Measurements from ENCODE around the gene ARHGEF4.

ARHGEF4 gene

GRCh38 chr2:130806370-130806769, 30.3 kb upstream of the ARHGEF4 start:
- H3K4me3 ChIP-seq (ENCODE audit: low read length), result no peak overlapping the region
- no peak for DNase-seq (ENCODE audit: low read depth)
- TF ChIP-seq CTCF (IDR thresholded peaks at IDR 0.05; ENCODE audit: insufficient read depth, low read depth, low read length, missing control alignments), result no peak

DNA sequence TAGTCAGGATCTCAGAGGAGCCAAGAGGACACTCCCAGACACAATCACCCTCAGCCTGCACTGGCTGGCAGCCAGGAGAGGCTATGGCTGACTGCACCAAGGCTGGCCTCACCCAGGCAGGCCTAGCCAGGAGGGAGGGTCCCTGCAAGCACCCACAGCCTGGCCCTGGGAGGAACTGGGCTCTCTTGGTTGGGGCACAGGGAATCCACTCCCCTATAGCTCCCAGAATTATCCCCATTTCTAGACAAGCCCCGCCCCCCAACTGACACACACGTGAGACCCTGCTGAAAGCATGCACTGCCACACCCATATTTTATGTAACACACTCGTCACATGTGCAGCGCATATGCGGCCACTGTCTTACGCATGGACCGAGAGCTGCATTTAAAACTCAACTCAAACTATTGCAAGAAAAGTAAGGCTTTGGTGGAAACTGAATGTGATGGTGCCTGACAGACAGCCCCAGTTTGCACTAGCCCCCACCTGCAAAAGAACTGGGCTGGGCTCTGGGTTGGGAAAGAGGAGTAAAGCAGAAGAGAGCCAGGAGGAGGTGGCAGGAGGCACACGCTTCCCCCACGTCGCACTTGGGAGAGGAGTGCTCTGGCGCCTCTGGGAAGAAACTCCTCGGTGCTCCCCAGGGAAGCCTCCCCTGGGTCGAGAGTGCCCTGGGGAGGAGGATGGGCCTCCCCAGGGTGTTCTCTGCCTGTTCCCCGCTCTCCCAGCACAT, 28.9 kb upstream of the ARHGEF4 start:
- TF ChIP-seq CTCF (IDR thresholded peaks at IDR 0.05; ENCODE audit: insufficient read depth, low read depth, low read length, missing control alignments), result no peak
- peak; percentile 96 for DNase-seq (ENCODE audit: low read depth)

GRCh38 chr2:130808482-130809268, 28.0 kb upstream of the ARHGEF4 start:
- DNase-seq (ENCODE audit: low read depth), result peak; percentile 99
- H3K4me3 ChIP-seq (ENCODE audit: low read length), result peak overlapping the region; percentile 37
- TF ChIP-seq CTCF (IDR thresholded peaks at IDR 0.05; ENCODE audit: insufficient read depth, low read depth, low read length, missing control alignments), result no peak

More for the DNA sequence above, 28.9 kb upstream of the ARHGEF4 start:
- H3K4me3 ChIP-seq (ENCODE audit: low read length), result peak overlapping the region; percentile 37

DNA sequence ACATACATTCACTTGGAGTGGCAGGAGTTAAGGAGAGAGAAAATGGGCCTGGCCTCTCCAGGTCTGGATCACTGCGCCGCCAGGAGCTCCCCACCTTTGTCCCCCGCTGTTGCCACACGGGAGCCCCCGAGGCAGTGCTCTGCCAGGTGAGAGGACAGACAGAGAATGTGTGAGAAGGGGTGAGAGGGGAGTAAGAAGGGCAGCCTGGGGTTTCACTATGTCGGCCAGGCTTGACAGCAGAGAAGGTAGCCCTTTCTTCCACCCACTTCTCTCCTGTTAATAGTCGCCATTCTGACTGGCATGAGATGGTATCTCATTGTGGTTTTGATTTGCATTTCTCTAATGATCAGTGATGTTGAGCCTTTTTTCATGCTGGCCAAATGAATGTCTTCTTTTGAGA, 26.2 kb upstream of the ARHGEF4 start:
- TF ChIP-seq CTCF (IDR thresholded peaks at IDR 0.05; ENCODE audit: insufficient read depth, low read depth, low read length, missing control alignments), result no peak
- no peak for DNase-seq (ENCODE audit: low read depth)
- no peak overlapping the region for H3K4me3 ChIP-seq (ENCODE audit: low read length)

DNA sequence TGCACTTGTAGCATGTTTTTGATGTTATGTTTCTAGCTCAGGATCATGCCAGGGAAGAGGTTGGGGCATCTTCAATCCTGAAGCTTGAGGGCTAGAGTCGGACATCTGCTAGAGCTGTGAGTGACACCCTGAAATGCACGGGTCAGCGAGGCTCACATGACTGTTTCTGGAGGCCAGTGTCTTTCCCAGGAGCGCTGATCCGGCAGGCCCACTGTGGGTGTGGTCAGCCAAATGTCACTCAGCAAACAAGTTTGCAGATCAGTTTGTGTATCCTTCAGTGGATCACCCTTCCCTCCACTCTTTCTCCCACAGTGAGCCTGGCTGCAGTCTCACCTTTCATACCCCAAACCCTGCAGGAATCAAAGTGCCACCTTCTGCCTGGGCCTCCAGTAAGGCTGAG, 23.0 kb upstream of the ARHGEF4 start:
- no peak overlapping the region for H3K4me3 ChIP-seq (ENCODE audit: low read length)
- no peak for DNase-seq (ENCODE audit: low read depth)
- no peak for TF ChIP-seq CTCF (IDR thresholded peaks at IDR 0.05; ENCODE audit: insufficient read depth, low read depth, low read length, missing control alignments)

GRCh38 chr2:130814931-130815680, 21.6 kb upstream of the ARHGEF4 start:
- H3K4me3 ChIP-seq (ENCODE audit: low read length), result no peak overlapping the region
- DNase-seq (ENCODE audit: low read depth), result no peak
- no peak for TF ChIP-seq CTCF (IDR thresholded peaks at IDR 0.05; ENCODE audit: insufficient read depth, low read depth, low read length, missing control alignments)
